CD4-positive, alpha-beta T cell (primary cell): Measurements from ENCODE around the gene PTX4. TPM values are rescaled to one million over a fixed set of nuclear protein-coding genes. Genes with fewer than 3 reads are reported as not detected.
A peak's percentile ranks its signal among the peaks of the same experiment; 100 is the strongest.

ENCODE experiments used
- ATAC-seq: fragments of 200-7000 bp; cut with Tn5 transposase; one replicate; pipeline ENCODE4 v1.10.0; 2022; ENCODE audit warnings: mild to moderate bottlenecking; ENCODE audit not compliant: poor library complexity
- CTCF ChIA-PET: fragments of 350-600 bp; sonication (Branson Sonifier 250); formaldehyde crosslinking; loops from one replicate; lab custom pipeline; 2021; ENCODE audit warnings: antibody characterized with exemption, inconsistent platforms; lab: Charles Lee
- POLR2A ChIA-PET: fragments of 350-600 bp; sonication (Branson Sonifier 250); formaldehyde crosslinking; loops from one replicate; lab custom pipeline; 2021; ENCODE audit warnings: antibody characterized with exemption, inconsistent platforms; lab: Charles Lee
- DNase-seq, 14 experiments: peaks; one replicate each; pipeline ENCODE4 v3.0.0-alpha.2; 2013 to 2020; ENCODE audit warnings: mixed read lengths in 2 of 14
- H3K27ac ChIP-seq, 2 donors: one replicate each; pipeline versions ENCODE4 v1.5.1 to v1.7.0; 2013; ENCODE audit warnings: low read length in 2 of 2, low read depth in 1 of 2, mild to moderate bottlenecking in 1 of 2
- H3K27me3 ChIP-seq, 2 experiments: 1 replicate in 1 of 2; 2 replicates in 1 of 2; pipeline versions ENCODE4 v1.6.1 to v1.7.0; 2013; ENCODE audit warnings: low read length in 2 of 2, control low read depth in 1 of 2, mild to moderate bottlenecking in 1 of 2, moderate library complexity in 1 of 2; ENCODE audit not compliant: insufficient read depth in 2 of 2, control insufficient read depth in 1 of 2
- H3K36me3 ChIP-seq: one replicate; pipeline ENCODE4 v1.6.1; 2013; ENCODE audit warnings: low read length, control low read depth; ENCODE audit not compliant: insufficient read depth
- H3K4me1 ChIP-seq: one replicate; pipeline ENCODE4 v1.6.1; 2013; ENCODE audit warnings: low read length, control low read depth; ENCODE audit not compliant: insufficient read depth
- H3K4me3 ChIP-seq: one replicate; pipeline ENCODE4 v1.5.1; 2013; ENCODE audit warnings: mild to moderate bottlenecking, low read length, moderate library complexity
- H3K9me3 ChIP-seq, 2 experiments: 1 replicate in 1 of 2; 2 replicates in 1 of 2; pipeline versions ENCODE4 v1.6.1 to v1.7.0; 2013; ENCODE audit warnings: low read length in 2 of 2, mild to moderate bottlenecking in 2 of 2, control low read depth in 1 of 2, moderate library complexity in 1 of 2; ENCODE audit not compliant: control insufficient read depth in 1 of 2, insufficient read depth in 1 of 2
- H3K27ac Mint-ChIP-seq: one replicate; pipeline ENCODE4 v1.8.0; 2020; ENCODE audit warnings: mixed read lengths
- H3K27me3 Mint-ChIP-seq: one replicate; pipeline ENCODE4 v1.8.0; 2021; ENCODE audit warnings: mixed read lengths
- H3K36me3 Mint-ChIP-seq: one replicate; pipeline ENCODE4 v1.8.0; 2021; ENCODE audit warnings: low read depth, mixed read lengths
- H3K4me1 Mint-ChIP-seq: one replicate; pipeline ENCODE4 v1.8.0; 2021; ENCODE audit warnings: low read depth, mixed read lengths
- H3K4me3 Mint-ChIP-seq: one replicate; pipeline ENCODE4 v1.8.0; 2020; ENCODE audit warnings: mild to moderate bottlenecking, mixed read lengths
- H3K9me3 Mint-ChIP-seq: one replicate; pipeline ENCODE4 v1.8.0; 2020; ENCODE audit warnings: mixed read lengths
- CTCF ChIP-seq: fragments of 200-600 bp; IDR thresholded peaks from one replicate; pipeline ENCODE4 v1.8.0; 2022; ENCODE audit warnings: antibody characterized with exemption, mild to moderate bottlenecking
- intact Hi-C, 2 experiments: fragments of 100-400 bp; cut with DNase I in 1 of 2; cut with micrococcal nuclease in 1 of 2; formaldehyde crosslinking; loops; one replicate each; pipeline versions ENCODE4 v1.15.1 to v1.9.0; 2023 to 2025; cut with DNase I, micrococcal nuclease
- total RNA-seq, 174 experiments: library from RNA in 2 of 174; stranded (reverse) in 2 of 174; gene quantifications; one replicate each; pipeline ENCODE4 v1.2.3 and lab custom pipeline; 2021 to 2026

PTX4 gene
- total RNA-seq, 2 experiments from 2014 or later: not detected

- no peaks in the 10 kb centered on the region for H3K9me3 ChIP-seq
- peaks cover 28% of the 10 kb centered on the region for H3K36me3 ChIP-seq
- H3K4me3 Mint-ChIP-seq: peak overlapping the region; percentile 84
- no peak overlapping the region for H3K4me3 ChIP-seq
- intact Hi-C loops: loop anchor here (5.0 kb wide), 4 partner anchors 33 to 187 kb away; partner anchors contain the start of genes UBE2I (in 1 of the 2) and UQCC4 (in 1 of the 2)
- no peak for DNase-seq
- peaks cover 10% of the 10 kb centered on the region for H3K4me1 Mint-ChIP-seq
- H3K27me3 ChIP-seq: no peaks in the 10 kb centered on the region
- no peak for ATAC-seq
- TF ChIP-seq CTCF: no peak
- H3K27me3 Mint-ChIP-seq: no peaks in the 10 kb centered on the region
- H3K9me3 Mint-ChIP-seq: no peaks in the 10 kb centered on the region
- ChIA-PET POLR2A (no interaction called here), CTCF (no interaction called here)
- H3K27ac Mint-ChIP-seq: peak overlapping the region; percentile 97
- H3K4me1 ChIP-seq: peaks cover 27% of the 10 kb centered on the region
- peaks cover 18% of the 10 kb centered on the region for H3K36me3 Mint-ChIP-seq
- no peak overlapping the region for H3K27ac ChIP-seq
Measured at GRCh38 chr16:1494711-1495110, 6.0 kb upstream of the PTX4 start.

GRCh38 chr16:1494129-1494640 lies 5.4 kb upstream of the PTX4 start:
- DNase-seq: peak in 1 of 14 experiments; percentile 35
- H3K4me1 ChIP-seq: peaks cover 27% of the 10 kb centered on the region
- H3K27ac Mint-ChIP-seq: peak overlapping the region; percentile 97
- intact Hi-C loops: loop anchor here (5.0 kb wide), 4 partner anchors 33 to 187 kb away; partner anchors contain the start of genes UBE2I (in 1 of the 2) and UQCC4 (in 1 of the 2)
- no peak overlapping the region for H3K27ac ChIP-seq
- TF ChIP-seq CTCF: no peak
- no peaks in the 10 kb centered on the region for H3K9me3 ChIP-seq
- no peaks in the 10 kb centered on the region for H3K27me3 ChIP-seq
- ChIA-PET POLR2A (interaction anchor here (1.3 to 2.7 kb wide), 3 partner anchors 38 to 43 kb away, joined by 3 to 27 read pairs (median 18); partner anchors contain the start of gene TMEM204), CTCF (no interaction called here)
- no peak for ATAC-seq
- H3K4me1 Mint-ChIP-seq: peaks cover 10% of the 10 kb centered on the region
- H3K36me3 ChIP-seq: peaks cover 23% of the 10 kb centered on the region
- no peaks in the 10 kb centered on the region for H3K27me3 Mint-ChIP-seq
- H3K4me3 ChIP-seq: peak overlapping the region; percentile 86
- peak overlapping the region; percentile 84 for H3K4me3 Mint-ChIP-seq
- no peaks in the 10 kb centered on the region for H3K9me3 Mint-ChIP-seq
- H3K36me3 Mint-ChIP-seq: peaks cover 18% of the 10 kb centered on the region

- no peaks in the 10 kb centered on the region for H3K9me3 ChIP-seq
- CTCF ChIA-PET: no interaction called here
- no peak for ATAC-seq
- no peak overlapping the region for H3K27ac ChIP-seq
- H3K4me3 ChIP-seq: peak overlapping the region; percentile 86
- peak overlapping the region; percentile 84 for H3K4me3 Mint-ChIP-seq
- POLR2A ChIA-PET: interaction anchor here (0.8 to 2.7 kb wide), 4 partner anchors 38 to 66 kb away, joined by 3 to 27 read pairs (median 10); partner anchors contain the start of gene TMEM204
- no peaks in the 10 kb centered on the region for H3K27me3 ChIP-seq
- H3K4me1 Mint-ChIP-seq: peaks cover 10% of the 10 kb centered on the region
- DNase-seq: peak in 1 of 14 experiments; percentile 36
- TF ChIP-seq CTCF: no peak
- no peaks in the 10 kb centered on the region for H3K9me3 Mint-ChIP-seq
- H3K4me1 ChIP-seq: peaks cover 27% of the 10 kb centered on the region
- peak overlapping the region; percentile 97 for H3K27ac Mint-ChIP-seq
- H3K27me3 Mint-ChIP-seq: no peaks in the 10 kb centered on the region
- peaks cover 21% of the 10 kb centered on the region for H3K36me3 ChIP-seq
- intact Hi-C loops: loop anchor here (1.0 to 5.0 kb wide), 8 partner anchors 18 to 186 kb away; partner anchors contain the start of genes CLCN7 (in 2 of the 2), UBE2I (in 1 of the 2) and UQCC4 (in 1 of the 2)
- peaks cover 18% of the 10 kb centered on the region for H3K36me3 Mint-ChIP-seq
Measured at GRCh38 chr16:1493746-1494094, 5.0 kb upstream of the PTX4 start.
